Measurements from ENCODE around the gene LGALS13.

DNA sequence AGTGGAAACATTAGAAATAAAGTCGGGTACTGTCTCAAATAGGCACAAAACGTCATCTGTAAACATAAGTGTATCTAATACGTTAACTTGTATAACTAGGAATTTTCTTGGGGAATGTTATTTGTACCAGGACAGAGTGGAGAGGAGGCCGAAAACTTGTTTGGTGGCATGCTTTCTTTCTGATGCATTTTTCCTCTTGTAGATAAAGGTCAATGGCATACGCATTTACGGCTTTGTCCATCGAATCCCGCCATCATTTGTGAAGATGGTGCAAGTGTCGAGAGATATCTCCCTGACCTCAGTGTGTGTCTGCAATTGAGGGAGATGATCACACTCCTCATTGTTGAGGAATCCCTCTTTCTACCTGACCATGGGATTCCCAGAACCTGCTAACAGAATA, 4.7 kb downstream of the LGALS13 start:
- TF ChIP-seq, protein P1, sequence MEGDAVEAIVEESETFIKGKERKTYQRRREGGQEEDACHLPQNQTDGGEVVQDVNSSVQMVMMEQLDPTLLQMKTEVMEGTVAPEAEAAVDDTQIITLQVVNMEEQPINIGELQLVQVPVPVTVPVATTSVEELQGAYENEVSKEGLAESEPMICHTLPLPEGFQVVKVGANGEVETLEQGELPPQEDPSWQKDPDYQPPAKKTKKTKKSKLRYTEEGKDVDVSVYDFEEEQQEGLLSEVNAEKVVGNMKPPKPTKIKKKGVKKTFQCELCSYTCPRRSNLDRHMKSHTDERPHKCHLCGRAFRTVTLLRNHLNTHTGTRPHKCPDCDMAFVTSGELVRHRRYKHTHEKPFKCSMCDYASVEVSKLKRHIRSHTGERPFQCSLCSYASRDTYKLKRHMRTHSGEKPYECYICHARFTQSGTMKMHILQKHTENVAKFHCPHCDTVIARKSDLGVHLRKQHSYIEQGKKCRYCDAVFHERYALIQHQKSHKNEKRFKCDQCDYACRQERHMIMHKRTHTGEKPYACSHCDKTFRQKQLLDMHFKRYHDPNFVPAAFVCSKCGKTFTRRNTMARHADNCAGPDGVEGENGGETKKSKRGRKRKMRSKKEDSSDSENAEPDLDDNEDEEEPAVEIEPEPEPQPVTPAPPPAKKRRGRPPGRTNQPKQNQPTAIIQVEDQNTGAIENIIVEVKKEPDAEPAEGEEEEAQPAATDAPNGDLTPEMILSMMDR (conservative IDR thresholded peaks at IDR 0.05 in 1 of 2, IDR thresholded peaks at IDR 0.05 in 1 of 2; ENCODE audit: low read depth in 1 of 2, low read length in 2 of 2), result no peak
- no peak for TF ChIP-seq EZH2 (IDR thresholded peaks at IDR 0.05; ENCODE audit: low read length, missing control alignments)
